ENCODE measurements around the gene CEP72. TPM values are rescaled to one million over a fixed set of nuclear protein-coding genes. Genes with fewer than 3 reads are reported as not detected.
"Not testable (repeated sequence)": the region's sequence is repeated elsewhere in the genome, so short reads cannot be mapped to it uniquely, and the experiment has no call there.

The CEP72 gene, protein sequence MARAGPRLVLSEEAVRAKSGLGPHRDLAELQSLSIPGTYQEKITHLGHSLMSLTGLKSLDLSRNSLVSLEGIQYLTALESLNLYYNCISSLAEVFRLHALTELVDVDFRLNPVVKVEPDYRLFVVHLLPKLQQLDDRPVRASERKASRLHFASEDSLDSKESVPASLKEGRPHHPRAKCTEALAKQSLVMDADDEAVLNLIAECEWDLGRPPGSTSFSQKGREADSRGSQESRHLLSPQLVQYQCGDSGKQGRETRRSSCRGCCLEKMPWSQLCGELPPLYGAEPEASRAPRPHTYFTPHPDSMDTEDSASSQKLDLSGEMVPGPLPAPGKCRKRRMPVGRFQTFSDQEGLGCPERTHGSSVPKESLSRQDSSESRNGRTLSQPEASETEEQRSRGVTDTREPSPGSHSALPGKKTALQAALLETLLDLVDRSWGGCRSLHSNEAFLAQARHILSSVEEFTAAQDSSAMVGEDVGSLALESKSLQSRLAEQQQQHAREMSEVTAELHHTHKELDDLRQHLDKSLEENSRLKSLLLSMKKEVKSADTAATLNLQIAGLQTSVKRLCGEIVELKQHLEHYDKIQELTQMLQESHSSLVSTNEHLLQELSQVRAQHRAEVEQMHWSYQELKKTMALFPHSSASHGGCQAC
- 15.1 and 16.1 TPM in 2 replicates for polyA plus RNA-seq (2014; cell fraction: cytosol; rRNA removed)
- polyA plus RNA-seq (2014; cell fraction: nucleus; rRNA removed), result 18.2 and 23.8 TPM in 2 replicates

DNA sequence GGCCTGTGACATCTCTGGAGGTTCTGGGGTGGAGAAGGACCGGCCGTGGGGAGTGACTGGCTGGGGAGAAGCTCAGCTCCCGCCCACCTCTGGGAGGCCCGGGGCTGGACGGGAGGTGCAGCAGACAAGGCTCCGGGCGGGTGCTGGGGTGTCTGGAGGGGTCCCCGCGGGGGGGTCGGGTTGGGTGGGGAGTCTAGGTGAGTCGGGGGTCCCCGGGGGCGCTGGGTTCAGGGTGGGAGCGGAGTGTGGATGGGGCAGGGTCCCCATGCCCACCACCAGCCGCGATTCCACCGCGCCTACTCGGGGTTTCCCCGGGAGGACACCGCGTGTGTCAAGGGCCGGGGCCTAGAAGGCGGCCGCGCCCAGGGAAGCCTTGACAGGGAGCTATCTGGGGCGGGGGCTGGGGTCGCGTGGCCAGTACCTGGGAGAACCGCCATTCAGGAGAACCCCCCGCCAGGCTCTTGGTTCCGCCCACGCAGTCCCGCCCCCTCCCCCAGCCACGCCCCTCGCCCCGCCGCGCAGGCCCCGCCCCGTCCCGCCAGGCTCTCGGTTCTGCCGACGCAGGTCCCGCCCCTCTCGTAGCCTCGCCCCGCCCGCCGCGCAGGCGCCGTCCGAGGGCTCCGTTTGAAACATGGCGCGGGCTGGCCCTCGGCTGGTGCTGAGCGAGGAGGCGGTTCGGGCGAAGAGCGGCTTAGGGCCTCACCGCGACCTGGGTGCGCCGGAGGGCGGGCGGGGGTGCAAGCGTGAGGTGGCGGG, at the start of gene CEP72:
CEP72 (plus strand) TSS at position 610 of the 756 bp plus-strand sequence; CDS start at position 632, 22 bp downstream.
- peak; percentile 78 for DNase-seq (ENCODE audit: low spot score)

DNA sequence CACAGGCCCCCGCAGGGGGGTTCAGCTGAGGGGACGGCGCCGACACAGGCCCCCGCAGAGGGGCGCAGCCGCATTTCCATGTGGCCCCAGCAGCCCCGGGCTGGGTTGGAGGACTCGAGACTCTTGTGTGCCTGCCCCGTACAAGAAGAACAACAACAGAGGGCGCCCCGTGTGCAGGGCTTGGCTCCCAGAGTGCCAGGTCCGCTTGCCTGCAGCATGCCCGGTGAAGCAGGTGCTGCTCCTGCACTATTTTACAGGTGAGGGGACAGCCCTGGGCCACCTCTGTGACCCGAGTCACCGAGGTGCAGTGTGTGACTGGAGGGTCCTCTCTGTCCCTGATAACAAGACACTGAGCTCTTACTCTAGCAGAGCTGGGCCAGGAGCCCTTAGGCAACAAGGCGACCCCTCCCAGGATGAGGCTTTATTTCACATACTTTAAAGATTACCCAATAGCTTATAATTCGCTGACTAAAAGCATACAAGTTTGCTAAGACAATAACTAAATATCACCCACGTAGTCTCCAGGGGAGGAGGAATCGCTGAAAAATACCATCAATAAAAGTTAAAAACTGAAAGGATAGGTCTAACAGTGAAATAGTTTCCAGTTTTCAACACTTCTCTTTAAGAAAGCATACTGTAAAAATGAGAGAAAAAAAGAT, 46.2 kb upstream of the CEP72 start:
- no peak for DNase-seq (ENCODE audit: low spot score)

DNA sequence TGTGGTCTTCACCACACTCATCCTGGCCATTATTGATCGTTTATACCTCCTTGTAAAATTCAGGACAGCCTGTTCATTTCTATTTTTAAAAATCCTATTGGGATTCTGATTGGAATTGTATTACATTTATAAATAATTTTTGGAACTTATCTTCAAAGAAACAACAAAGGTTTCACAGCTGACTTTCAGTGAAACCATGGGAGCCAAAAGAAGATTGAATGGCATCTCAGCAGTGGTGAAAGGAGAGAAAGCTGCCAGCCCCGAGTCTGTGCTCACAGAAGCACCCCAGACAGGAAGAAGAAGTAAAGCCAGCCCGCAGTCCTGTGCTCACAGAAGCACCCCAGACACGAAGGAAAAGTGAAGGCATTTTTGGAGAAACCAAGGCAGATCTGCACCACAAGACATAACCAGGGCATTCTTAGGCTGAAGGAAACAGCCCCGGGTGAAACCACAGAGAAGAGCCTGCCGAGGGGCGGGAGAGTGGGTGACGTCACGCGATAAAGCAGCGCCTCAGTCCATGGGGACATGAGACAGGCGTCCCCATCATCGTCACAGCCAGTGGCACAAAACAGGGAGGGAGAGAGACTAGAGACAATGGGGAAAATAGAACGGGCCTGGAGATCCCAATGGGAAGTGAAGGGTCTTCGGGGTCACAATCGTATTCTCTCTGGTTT, 45.4 kb upstream of the CEP72 start:
- DNase-seq (ENCODE audit: low spot score), result no peak

DNA sequence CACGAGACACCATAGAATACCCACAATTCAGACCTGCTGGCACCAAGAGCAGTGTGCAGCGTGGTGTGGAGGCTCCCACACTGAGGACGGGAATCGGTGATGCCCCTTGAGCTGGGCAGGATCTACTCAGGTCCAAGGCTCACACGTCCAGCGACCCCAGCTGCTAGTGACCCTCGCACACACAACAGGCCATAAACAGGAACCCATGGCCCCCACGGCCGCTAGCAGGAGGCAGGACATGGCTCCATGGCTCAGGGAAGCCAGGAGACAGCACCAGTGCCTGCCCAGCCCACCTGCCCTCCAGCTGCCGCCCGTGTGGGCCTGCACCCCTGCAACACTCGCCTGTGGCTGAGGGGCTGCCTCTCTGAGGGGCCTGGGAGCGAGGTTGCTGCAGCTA, 44.5 kb upstream of the CEP72 start:
- no peak for DNase-seq (ENCODE audit: low spot score)

DNA sequence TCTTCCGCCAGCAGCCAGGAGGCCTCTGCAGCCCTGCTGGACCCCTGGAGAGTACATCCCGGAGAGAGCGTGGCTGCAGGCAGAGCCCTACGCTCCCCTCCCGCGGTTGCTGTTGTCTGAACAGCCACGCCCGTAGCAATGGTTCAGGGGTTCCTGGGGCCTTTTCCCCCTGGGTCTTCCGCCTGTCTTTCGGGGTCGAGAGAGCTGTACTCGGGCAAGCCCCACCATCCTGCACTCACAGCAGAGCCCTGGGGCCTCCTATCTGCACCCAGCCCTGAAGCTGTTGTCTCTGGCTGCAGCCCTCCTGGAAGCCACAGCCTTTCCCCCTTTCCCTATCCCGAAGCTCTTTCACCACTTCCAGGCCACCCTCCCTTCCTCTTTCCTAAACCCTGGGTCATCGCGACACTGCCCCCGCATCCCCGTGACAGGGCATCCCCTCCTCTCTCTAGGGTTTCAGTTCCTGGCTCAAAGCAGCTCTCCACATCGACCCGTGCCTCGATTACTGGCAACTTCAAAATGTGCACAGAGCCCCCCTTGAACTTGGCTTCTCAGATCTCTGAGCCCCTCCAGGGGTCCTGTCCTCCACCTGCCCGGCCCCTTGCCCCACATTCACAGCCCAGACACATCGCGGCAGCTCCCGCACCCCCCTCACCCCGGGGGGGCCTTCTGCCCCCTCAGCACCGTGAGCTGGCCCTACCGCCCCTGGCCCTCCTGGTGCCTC, 43.9 kb upstream of the CEP72 start:
- no peak for DNase-seq (ENCODE audit: low spot score)

DNA sequence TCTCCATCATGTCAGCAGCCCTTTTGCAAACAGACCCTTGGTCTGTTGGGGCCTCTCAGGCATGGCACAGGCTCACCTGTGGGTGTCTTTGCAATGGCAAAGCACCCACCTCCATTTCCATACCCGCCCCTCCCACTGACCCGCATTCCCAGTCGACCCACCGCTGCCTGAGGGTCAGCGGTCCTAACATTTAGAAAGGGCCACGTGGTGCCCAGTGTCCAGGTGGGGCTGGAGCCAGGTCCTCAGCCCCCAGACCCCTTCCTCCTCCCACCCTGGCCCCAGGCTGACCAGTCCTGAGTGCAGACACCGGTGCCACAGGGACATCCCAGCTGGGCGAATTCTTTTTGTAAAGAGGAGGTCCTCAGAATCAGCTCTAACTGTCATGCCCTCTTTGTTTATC, 43.3 kb upstream of the CEP72 start:
- DNase-seq (ENCODE audit: low spot score), result no peak

DNA sequence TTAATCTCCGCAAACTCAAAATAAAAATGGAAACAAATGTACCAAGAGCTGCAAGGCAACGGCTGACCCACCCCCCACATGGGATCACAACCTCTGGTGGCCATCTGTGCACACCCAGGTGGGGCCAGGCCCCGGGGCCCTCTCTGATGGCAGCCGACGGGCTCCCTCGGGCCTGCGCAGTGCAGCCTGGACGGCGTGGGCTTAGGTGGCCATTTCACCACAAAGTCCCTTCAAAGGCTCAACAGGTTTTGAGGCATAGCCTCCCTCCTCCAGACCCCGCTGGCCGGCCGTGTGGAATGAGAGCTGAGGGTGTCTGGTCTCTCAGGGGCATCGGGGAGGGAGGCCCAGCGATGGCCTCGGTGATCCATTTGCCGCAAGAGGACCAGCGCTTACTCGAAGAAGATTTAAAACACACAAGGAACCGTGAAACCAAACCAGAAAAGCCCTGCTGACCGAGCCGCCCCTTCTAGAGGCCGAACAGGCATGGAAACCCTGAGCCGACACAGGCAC, 42.7 kb upstream of the CEP72 start:
- DNase-seq (ENCODE audit: low spot score), result no peak

DNA sequence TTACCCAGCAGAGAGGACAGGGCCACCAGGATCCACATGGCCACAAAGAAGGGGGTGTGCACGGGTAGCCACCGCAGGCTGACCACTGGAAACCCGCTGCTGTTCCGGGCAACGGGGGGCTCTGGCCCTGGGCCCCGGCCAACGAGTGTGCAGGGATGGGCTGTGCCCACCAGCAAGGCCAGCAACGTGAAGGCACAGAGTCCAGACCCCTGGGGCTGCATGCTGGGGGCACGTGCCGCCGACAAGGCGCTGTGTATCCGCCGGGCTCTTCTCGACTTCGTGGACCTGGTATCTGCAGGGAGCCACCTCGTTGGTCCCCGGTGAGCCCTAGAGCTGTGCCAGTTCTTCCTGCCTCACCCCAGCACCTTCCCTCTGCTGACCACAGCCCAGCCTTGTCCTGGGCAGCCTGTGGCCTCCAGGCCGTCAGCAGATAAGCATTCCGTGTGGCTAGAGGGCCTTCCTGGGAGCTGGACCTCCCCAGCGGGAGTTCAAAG, 42.2 kb upstream of the CEP72 start:
- DNase-seq (ENCODE audit: low spot score), result no peak

DNA sequence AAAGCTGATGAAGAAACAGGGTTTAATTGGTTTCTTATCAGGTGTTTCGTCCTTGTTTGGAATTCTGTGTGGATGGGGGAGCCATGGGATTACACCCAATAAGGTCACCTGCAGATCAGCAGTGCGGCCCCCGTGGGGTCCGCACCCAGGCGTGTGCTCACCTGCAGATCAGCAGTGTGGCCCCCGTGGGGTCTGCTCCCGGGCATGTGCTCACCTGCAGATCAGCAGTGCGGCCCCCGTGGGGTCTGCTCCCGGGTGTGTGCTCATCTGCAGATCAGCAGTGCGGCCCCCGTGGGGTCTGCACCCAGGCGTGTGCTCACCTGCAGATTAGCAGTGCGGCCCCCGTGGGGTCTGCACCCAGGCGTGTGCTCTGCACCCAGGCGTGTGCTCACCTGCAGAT, 41.7 kb upstream of the CEP72 start:
- no peak for DNase-seq (ENCODE audit: low spot score)

DNA sequence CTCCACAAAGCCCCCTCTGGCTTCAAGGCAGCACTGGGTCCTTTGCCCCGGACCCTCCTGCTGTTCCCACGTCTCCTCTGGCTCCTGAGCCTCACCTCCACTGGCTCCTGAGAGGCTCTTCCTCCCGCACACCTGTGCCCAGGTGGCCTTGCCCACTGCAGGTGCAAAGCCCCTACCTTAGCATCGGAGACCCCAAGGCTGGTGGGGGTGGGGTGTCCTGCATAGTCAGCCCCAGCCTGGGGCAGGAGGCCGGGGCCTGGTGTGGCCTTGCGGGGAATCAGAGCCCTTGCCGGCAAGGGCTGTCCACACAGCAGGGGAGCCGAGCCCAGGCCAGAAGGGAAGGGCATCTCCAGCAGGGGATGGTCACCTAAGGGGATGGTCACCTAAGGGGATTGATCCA, 41.3 kb upstream of the CEP72 start:
- no peak for DNase-seq (ENCODE audit: low spot score)

DNA sequence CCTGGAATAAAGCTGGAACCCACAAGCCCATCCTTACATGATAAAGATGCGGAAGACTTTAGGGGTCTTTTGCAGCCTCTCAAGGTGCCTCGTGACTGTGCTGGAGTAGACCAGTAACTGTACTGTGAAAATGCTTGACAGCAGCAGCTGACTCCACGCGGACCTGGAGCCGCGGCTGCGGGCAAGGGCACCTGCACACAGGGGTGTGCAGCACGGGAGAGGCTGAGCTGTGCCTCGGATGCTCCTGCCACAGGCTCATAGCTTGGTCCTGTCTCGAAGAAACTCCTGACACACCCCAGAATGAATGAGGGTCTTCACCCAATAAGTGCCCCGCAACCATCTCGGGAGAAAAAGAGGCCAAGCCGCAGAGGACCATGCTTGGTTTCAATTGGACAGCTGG, 40.3 kb upstream of the CEP72 start:
- DNase-seq (ENCODE audit: low spot score), result no peak

DNA sequence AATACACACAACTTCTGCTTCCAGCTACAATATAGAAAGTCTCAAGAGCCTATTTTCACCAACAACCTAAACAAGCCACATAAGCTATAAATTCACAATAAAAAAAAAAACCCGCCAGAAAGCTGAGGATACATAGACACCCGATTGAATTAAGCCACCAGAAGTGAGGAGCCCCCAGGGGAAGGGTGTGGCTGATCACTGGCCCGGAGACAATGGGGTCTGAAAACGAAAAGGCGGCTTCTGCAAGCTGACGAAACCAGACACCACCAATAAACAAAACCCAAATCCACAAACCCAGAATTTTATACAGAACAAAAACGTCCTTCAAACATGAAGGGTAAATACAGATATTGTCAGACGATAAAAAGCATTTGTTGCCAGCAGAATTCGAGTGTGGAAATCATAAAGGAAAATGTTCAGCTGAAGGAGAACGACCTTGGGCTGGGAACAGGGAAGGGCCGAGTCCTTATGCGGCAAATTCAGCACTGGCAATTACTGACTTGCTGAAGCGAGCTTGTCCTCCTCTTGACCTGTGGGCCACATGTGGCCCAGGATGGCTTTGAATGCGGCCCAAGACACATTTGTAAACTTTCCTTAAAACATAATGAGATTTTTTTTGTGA, 39.6 kb upstream of the CEP72 start:
- DNase-seq (ENCODE audit: low spot score), result no peak

DNA sequence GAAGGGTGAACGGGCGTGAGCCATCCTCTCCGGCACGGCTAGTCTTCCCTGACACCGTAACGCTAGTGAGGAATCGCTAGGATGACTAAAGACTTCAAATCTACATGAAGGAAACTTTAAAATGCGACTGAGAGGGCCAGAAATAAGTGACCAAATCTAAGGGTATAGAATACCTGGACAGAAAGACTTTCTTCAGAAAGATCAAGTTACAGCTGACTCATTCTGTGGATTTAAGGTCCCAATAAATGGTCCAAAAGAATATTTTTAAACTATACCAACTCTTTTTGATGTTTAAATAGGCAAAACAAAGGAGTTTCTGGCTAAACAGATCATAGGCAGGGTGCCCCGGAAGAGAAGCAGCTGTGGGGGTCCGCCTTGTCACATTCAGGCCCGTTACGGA, 38.9 kb upstream of the CEP72 start:
- DNase-seq (ENCODE audit: low spot score), result no peak

DNA sequence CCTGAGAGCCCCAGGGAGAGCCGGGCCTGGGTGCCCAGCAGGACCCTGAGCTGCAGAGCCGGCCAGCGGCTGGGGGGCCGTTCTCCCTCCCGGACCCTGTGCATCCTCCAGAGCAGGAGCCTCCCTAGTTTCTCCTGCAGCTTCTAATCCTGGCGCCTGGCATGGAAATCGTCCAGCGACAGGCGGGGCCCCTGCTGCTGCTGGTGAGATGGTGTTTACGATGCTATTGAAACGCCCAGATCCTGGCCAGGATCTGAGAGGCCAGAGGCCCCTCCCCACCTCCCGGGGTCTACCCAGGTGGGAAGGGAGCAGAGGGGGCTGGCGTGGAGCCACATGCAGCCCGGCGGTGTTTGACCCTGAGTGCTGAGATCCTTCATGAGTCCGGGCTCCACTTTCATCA, 38.2 kb upstream of the CEP72 start:
- DNase-seq (ENCODE audit: low spot score), result no peak

DNA sequence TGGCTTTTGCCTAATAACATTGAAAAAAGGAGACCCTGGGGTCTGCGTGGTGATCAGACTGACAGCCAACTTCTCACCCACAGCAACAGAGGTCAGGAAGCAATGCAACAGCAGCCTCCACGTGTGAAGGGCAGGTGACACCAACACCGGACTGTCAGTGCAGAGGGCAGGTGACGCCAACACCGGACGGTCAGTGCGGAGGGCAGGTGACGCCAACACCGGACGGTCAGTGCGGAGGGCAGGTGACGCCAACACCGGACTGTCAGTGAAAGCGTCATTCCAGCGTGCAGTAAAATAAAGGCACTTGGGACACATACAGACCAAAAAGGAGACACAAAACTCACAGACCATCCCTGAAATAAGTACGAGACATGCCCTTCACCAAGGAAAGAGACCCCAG, 37.2 kb upstream of the CEP72 start:
- DNase-seq (ENCODE audit: low spot score), result no peak

DNA sequence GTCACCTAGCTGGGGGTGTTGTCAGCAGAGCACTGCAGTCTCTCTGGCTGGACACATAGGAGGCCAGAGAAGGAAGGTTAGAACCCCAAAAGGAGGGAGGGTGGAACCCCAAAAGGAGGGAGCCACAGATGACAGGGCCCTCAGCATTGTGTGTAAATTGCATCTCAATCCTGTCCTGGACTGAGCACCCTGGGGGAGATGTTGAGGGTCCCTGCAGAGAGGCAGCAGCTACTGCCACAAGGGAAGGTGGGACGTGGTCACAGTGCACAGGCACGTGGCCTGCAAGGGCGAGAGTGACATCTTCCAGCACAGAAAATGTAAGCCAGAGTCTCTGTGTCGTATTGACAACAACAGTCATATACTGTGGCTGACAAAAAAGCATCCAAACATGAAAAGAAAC, 36.5 kb upstream of the CEP72 start:
- DNase-seq (ENCODE audit: low spot score), result no peak

DNA sequence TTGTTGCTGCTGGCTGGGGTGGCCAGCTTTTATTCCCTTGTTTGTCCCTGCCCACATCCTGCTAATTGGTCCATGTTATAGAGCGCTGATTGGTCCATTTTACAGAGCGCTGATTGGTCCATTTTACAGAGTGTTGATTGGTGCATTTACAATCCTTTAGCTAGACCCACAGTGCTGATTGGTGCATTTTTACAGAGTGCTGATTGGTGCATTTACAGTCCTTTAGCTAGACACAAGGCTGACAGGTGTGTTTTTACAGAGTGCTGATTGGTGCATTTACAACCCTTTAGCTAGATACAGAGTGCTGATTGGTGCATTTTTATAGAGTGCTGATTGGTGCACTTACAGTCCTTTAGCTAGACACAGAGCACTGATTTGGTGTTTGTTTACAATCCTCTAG, 34.9 kb upstream of the CEP72 start:
- not testable (repeated sequence) for DNase-seq (ENCODE audit: low spot score)

DNA sequence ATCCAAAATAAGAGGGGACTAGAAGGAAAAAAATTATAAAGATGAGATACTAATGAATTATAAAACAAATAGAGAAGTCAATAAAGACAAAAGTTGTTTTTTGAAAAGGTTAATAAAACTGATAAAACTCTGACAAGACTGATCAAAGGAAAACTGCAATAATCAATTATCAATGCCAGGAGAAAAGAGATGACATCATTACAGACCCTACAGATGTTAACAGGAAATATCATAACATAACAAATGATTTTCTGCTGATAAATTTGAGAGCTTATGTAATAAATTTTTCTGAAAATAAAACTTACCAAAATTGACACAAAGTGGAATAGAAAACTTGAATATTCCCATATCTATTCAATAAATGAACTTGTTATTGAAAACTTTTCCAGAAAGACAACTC, 34.3 kb upstream of the CEP72 start:
- no peak for DNase-seq (ENCODE audit: low spot score)

DNA sequence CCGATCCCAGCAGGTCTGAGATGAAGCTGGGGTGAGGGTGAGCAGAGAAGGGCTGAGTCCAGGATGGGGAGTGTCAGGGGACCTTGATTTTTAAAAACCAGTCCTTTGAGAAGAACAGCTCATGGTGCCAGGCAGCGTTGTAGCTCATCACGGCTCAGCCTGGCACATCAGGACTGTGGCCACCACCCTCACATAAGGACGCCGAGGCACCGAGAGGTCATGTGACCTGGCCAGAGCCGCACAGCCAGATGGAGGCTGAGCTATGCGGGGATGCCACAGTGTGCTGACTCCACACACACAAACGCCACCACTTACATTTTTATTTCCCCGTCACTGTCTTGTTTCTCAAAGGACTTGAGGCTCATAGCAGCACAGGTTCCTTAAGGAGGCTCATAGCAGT, 32.9 kb upstream of the CEP72 start:
- no peak for DNase-seq (ENCODE audit: low spot score)
